Measurements from ENCODE around the gene LMBR1L. TPM values are rescaled to one million over a fixed set of nuclear protein-coding genes. Genes with fewer than 3 reads are reported as not detected.

The LMBR1L gene
- total RNA-seq, 1 experiment from 2014 or later: 78.2 TPM

GRCh38 chr12:49126852-49127763 lies 16.5 kb upstream of the LMBR1L start (continued):
- TF ChIP-seq ZBTB21 (CRISPR knock-in tag; IDR thresholded peaks at IDR 0.05; ENCODE audit: borderline replicate concordance) (no peak), PRRX2 (CRISPR knock-in tag; IDR thresholded peaks at IDR 0.05) (peak; percentile 83), ZSCAN18 (CRISPR knock-in tag; IDR thresholded peaks at IDR 0.05) (no peak), ZNF219 (CRISPR knock-in tag; IDR thresholded peaks at IDR 0.05; ENCODE audit: borderline replicate concordance) (no peak), ZNF671 (CRISPR knock-in tag; IDR thresholded peaks at IDR 0.05) (0 out of 2 replicates have a peak, but pooled peaks have one; percentile 6), MLX (CRISPR knock-in tag; IDR thresholded peaks at IDR 0.05) (no peak), CREM (CRISPR knock-in tag; IDR thresholded peaks at IDR 0.05) (no peak), SMAD4 (CRISPR knock-in tag; IDR thresholded peaks at IDR 0.05) (no peak), ZNF232 (CRISPR knock-in tag; IDR thresholded peaks at IDR 0.05) (0 out of 2 replicates have a peak, but pooled peaks have one; percentile 26), E2F1 (CRISPR knock-in tag; IDR thresholded peaks at IDR 0.05) (no peak), ZNF416 (CRISPR knock-in tag; IDR thresholded peaks at IDR 0.05) (peak; percentile 49; the same call in 1 of the 2 replicates), EMX1 (CRISPR knock-in tag; IDR thresholded peaks at IDR 0.05) (peak; percentile 91), CREB1 (CRISPR knock-in tag; IDR thresholded peaks at IDR 0.05) (no peak), MYBL2 (CRISPR knock-in tag; IDR thresholded peaks at IDR 0.05) (no peak), CDX4 (CRISPR knock-in tag; IDR thresholded peaks at IDR 0.05; ENCODE audit: borderline replicate concordance) (no peak), ZNF423 (CRISPR knock-in tag; IDR thresholded peaks at IDR 0.05) (no peak)
- TF ChIP-seq, protein P1, sequence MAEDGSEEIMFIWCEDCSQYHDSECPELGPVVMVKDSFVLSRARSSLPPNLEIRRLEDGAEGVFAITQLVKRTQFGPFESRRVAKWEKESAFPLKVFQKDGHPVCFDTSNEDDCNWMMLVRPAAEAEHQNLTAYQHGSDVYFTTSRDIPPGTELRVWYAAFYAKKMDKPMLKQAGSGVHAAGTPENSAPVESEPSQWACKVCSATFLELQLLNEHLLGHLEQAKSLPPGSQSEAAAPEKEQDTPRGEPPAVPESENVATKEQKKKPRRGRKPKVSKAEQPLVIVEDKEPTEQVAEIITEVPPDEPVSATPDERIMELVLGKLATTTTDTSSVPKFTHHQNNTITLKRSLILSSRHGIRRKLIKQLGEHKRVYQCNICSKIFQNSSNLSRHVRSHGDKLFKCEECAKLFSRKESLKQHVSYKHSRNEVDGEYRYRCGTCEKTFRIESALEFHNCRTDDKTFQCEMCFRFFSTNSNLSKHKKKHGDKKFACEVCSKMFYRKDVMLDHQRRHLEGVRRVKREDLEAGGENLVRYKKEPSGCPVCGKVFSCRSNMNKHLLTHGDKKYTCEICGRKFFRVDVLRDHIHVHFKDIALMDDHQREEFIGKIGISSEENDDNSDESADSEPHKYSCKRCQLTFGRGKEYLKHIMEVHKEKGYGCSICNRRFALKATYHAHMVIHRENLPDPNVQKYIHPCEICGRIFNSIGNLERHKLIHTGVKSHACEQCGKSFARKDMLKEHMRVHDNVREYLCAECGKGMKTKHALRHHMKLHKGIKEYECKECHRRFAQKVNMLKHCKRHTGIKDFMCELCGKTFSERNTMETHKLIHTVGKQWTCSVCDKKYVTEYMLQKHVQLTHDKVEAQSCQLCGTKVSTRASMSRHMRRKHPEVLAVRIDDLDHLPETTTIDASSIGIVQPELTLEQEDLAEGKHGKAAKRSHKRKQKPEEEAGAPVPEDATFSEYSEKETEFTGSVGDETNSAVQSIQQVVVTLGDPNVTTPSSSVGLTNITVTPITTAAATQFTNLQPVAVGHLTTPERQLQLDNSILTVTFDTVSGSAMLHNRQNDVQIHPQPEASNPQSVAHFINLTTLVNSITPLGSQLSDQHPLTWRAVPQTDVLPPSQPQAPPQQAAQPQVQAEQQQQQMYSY (CRISPR knock-in tag; IDR thresholded peaks at IDR 0.05): no peak
- TF ChIP-seq, protein P2, sequence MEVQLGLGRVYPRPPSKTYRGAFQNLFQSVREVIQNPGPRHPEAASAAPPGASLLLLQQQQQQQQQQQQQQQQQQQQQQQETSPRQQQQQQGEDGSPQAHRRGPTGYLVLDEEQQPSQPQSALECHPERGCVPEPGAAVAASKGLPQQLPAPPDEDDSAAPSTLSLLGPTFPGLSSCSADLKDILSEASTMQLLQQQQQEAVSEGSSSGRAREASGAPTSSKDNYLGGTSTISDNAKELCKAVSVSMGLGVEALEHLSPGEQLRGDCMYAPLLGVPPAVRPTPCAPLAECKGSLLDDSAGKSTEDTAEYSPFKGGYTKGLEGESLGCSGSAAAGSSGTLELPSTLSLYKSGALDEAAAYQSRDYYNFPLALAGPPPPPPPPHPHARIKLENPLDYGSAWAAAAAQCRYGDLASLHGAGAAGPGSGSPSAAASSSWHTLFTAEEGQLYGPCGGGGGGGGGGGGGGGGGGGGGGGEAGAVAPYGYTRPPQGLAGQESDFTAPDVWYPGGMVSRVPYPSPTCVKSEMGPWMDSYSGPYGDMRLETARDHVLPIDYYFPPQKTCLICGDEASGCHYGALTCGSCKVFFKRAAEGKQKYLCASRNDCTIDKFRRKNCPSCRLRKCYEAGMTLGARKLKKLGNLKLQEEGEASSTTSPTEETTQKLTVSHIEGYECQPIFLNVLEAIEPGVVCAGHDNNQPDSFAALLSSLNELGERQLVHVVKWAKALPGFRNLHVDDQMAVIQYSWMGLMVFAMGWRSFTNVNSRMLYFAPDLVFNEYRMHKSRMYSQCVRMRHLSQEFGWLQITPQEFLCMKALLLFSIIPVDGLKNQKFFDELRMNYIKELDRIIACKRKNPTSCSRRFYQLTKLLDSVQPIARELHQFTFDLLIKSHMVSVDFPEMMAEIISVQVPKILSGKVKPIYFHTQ (CRISPR knock-in tag; IDR thresholded peaks at IDR 0.05): peak; percentile 63; the same call in 1 of the 2 replicates
- TF ChIP-seq, protein P3, sequence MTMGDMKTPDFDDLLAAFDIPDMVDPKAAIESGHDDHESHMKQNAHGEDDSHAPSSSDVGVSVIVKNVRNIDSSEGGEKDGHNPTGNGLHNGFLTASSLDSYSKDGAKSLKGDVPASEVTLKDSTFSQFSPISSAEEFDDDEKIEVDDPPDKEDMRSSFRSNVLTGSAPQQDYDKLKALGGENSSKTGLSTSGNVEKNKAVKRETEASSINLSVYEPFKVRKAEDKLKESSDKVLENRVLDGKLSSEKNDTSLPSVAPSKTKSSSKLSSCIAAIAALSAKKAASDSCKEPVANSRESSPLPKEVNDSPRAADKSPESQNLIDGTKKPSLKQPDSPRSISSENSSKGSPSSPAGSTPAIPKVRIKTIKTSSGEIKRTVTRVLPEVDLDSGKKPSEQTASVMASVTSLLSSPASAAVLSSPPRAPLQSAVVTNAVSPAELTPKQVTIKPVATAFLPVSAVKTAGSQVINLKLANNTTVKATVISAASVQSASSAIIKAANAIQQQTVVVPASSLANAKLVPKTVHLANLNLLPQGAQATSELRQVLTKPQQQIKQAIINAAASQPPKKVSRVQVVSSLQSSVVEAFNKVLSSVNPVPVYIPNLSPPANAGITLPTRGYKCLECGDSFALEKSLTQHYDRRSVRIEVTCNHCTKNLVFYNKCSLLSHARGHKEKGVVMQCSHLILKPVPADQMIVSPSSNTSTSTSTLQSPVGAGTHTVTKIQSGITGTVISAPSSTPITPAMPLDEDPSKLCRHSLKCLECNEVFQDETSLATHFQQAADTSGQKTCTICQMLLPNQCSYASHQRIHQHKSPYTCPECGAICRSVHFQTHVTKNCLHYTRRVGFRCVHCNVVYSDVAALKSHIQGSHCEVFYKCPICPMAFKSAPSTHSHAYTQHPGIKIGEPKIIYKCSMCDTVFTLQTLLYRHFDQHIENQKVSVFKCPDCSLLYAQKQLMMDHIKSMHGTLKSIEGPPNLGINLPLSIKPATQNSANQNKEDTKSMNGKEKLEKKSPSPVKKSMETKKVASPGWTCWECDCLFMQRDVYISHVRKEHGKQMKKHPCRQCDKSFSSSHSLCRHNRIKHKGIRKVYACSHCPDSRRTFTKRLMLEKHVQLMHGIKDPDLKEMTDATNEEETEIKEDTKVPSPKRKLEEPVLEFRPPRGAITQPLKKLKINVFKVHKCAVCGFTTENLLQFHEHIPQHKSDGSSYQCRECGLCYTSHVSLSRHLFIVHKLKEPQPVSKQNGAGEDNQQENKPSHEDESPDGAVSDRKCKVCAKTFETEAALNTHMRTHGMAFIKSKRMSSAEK (CRISPR knock-in tag; IDR thresholded peaks at IDR 0.05; ENCODE audit: borderline replicate concordance): 0 out of 2 replicates have a peak, but pooled peaks have one; percentile 8
- TF ChIP-seq, protein P4, sequence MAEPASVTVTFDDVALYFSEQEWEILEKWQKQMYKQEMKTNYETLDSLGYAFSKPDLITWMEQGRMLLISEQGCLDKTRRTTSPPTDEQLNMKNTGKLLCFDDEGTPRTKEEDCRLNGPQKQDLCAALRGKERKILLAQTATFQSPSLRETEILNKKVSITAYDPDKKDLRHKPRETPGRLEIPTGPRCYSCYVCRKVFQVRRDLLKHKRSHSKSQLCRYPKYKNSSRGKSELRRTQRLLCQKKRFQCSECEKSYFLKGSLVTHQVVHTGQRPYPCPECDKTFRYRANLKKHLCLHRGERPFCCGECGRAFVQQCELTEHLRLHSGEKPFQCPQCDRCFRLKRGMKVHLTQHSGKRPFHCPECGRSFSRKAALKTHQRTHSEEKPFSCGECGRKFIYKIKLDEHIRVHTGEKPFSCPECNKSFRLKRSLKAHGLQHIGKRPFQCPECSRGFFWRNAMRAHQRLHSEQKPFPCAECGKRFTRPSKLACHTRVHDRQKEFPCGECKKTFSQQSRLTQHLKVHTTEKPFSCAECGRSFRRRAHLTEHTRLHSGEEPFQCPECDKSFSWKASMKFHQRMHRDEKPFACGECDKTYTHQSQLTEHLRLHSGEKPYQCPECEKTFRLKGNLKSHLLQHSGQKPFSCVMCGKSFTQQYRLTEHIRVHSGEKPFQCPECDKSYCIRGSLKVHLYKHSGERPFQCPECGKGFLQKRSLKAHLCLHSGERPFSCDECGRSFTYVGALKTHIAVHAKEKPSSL (CRISPR knock-in tag; conservative IDR thresholded peaks at IDR 0.05): peak; percentile 33; the same call in 1 of the 2 replicates
